GM20000 (cell line): ENCODE results near the gene FYB1.

Experiments used
- DNase-seq: peaks from one replicate; pipeline ENCODE4 v3.0.0; 2012; ENCODE audit warnings: low spot score
- TF ChIP-seq, protein P1 (sequence below): IDR thresholded peaks from 2 replicates; pipeline ENCODE4 v1.5.1; 2012; ENCODE audit warnings: mild to moderate bottlenecking, control low read depth; ENCODE audit errors: extremely low read depth, missing control alignments

FYB1 gene

DNA sequence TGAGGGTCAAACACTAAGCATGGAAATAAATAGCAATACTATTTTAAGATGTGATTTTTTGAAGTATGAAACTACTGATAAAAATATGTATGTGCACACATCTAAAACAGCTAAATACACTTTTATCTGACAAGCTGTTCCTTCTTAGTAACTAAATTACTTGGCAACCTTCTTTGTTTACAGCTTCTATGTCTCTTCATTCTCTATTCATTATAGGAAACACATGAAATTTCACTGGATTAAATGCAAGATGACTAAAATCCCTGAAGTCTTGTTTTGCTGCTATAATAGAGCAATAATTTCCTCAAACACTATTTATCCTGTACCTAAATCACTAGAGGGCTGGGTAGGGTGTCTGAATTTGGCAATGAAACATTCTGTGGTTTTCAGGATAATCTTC lies 156.8 kb downstream of the FYB1 start:
- no peak for DNase-seq

DNA sequence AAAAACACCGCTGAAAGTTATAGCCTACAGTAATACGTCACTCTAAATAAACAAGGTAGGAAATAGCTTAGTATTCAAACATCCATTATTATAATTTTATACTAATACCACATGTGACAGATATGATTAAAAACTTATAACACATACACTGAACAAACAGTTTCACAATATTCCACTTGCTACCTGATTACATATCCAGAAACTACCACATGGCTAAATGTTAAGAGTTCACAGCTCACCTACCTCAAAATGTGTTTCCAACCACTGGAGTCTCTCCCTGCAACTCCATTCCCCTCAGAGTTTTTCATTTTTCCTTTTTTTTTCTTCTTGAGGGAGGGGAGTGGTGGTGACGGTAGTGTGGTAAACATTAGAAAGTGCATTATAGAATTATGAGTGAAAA lies 157.3 kb downstream of the FYB1 start:
- no peak for DNase-seq
- TF ChIP-seq, protein P1, sequence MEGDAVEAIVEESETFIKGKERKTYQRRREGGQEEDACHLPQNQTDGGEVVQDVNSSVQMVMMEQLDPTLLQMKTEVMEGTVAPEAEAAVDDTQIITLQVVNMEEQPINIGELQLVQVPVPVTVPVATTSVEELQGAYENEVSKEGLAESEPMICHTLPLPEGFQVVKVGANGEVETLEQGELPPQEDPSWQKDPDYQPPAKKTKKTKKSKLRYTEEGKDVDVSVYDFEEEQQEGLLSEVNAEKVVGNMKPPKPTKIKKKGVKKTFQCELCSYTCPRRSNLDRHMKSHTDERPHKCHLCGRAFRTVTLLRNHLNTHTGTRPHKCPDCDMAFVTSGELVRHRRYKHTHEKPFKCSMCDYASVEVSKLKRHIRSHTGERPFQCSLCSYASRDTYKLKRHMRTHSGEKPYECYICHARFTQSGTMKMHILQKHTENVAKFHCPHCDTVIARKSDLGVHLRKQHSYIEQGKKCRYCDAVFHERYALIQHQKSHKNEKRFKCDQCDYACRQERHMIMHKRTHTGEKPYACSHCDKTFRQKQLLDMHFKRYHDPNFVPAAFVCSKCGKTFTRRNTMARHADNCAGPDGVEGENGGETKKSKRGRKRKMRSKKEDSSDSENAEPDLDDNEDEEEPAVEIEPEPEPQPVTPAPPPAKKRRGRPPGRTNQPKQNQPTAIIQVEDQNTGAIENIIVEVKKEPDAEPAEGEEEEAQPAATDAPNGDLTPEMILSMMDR, result no peak

More for the DNA sequence above, 156.8 kb downstream of the FYB1 start:
- TF ChIP-seq, protein P1, result no peak

DNA sequence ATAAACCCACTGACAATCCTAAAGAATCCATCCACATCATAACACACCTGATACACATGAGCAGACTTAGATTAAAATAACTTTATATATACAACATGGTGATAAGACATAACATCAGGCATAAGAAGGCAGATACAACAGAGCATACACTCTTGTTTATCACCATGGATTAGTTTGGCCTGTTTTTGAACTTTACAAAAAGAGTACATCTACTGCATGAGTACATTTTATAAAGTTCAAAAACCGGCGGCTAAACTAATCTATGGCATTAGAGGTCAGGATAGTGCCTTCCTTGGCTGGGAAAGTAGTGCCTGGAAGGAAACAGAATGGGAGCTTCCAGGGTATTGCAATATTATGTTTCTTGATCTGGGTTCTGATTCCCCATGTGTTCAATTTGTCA lies 160.3 kb downstream of the FYB1 start:
- TF ChIP-seq, protein P1, result no peak
- no peak for DNase-seq

DNA sequence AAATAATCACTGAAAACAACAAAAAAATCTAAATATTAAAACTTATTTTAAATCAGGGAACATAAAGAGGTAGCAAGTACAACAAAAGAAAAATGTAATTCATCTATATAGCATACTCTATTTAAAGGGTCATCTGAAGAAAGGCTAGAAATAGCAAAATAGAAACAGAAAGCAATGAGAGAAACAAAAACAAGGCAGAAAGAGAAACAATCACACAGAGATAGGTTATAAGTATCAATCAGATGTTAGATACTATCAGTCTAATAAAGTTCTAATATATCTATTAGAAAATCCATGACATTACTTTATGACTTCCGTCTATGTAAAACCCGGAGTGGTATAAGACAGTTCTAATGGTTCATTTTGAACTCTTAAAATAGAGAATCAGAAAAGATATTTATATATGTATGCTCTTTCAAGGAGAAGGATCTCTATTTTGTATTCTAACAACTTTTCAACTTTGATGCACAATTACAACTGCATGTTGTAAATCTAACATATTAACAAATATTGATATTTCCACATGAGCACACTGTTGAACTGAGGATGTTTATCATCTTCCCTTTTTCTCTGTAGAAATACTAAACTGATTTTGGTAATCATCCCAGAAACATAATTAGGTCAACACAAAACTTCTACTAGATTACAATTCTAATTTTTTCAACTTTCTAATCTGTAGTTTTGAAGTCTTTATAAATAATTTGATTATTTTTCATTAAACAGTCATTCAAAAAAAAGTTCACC lies 161.0 kb downstream of the FYB1 start:
- DNase-seq, result peak; percentile 42
- TF ChIP-seq, protein P1, result no peak

DNA sequence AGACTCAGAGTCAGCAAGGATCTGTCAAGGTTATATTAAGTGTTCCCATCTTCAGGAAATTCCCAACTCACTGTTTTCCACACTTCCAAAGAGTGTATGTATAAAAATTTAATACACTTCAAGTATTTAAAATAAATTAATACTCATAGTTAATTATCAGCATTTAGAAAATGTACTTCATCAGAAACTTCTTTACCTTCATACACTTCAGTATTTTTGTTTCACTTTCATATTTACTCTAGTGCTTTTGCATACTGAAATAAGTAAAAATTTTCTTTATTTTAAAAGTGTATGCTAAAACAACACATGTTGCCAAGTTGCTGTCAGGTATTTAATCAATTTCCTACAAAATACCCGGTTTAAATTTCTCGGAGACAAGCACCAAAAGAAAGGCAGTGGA lies 161.6 kb downstream of the FYB1 start:
- no peak for DNase-seq
- TF ChIP-seq, protein P1, result no peak

DNA sequence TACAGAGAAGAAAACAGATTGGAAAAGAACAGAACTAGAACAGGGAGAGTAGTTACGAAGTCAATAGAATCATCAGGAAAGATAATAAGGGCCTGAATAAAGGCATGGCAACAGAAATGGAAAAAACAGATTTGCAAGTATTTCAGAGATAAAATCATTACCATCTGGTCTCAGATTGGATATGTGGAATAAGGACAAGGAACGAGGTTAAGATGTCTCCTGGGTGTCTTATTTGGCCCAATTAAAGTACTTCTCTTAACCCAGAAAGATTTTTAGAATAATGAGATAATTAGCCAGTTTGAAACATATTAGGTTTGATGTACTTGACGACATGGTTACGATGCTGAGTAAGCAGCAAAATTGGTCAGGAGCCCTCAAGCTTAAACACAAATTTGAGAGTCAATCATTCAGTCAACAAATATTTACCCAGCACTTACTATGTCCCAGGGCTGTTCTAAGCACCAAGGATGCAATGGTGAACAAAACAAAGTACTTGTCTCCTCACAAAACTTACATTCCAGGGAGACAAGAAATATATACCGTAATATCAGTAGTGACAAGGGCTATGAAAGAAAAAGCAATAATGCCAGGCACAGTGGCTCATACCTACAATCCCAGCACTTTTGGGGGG lies 163.5 kb downstream of the FYB1 start:
- no peak for DNase-seq
- TF ChIP-seq, protein P1, result no peak
